ENCODE results near the gene ARHGAP10. TPM values are rescaled to one million over a fixed set of nuclear protein-coding genes. Genes with fewer than 3 reads are reported as not detected.

Gene ARHGAP10
- total RNA-seq, 2 experiments from 2014 or later: 7.1 to 8.0 TPM

GRCh38 chr4:148062301-148062950 is 330.5 kb downstream of the ARHGAP10 start:
- ChIA-PET POLR2A (no interaction called here), CTCF (no interaction called here)
- intact Hi-C loops (cut with micrococcal nuclease): no loop called here
- H3K4me1 Mint-ChIP-seq (ENCODE audit: low read depth): peaks cover 31% of the 10 kb centered on the region
- no peak overlapping the region for H3K27ac Mint-ChIP-seq
- no peaks in the 10 kb centered on the region for H3K9me3 Mint-ChIP-seq
- H3K27me3 Mint-ChIP-seq: no peaks in the 10 kb centered on the region
- no peak for DNase-seq
- peaks cover 6% of the 10 kb centered on the region for H3K36me3 Mint-ChIP-seq
- H3K4me3 Mint-ChIP-seq: no peak overlapping the region

- peaks cover 19% of the 10 kb centered on the region for H3K4me1 Mint-ChIP-seq (ENCODE audit: low read depth)
- DNase-seq: no peak
- H3K4me3 Mint-ChIP-seq: no peak overlapping the region
- H3K9me3 Mint-ChIP-seq: no peaks in the 10 kb centered on the region
- H3K36me3 Mint-ChIP-seq: peaks cover 6% of the 10 kb centered on the region
- CTCF ChIA-PET: no interaction called here
- no peaks in the 10 kb centered on the region for H3K27me3 Mint-ChIP-seq
- POLR2A ChIA-PET: no interaction called here
- intact Hi-C loops (cut with micrococcal nuclease): no loop called here
- H3K27ac Mint-ChIP-seq: no peak overlapping the region
Measured at GRCh38 chr4:148064451-148064850, 332.6 kb downstream of the ARHGAP10 start.

DNA sequence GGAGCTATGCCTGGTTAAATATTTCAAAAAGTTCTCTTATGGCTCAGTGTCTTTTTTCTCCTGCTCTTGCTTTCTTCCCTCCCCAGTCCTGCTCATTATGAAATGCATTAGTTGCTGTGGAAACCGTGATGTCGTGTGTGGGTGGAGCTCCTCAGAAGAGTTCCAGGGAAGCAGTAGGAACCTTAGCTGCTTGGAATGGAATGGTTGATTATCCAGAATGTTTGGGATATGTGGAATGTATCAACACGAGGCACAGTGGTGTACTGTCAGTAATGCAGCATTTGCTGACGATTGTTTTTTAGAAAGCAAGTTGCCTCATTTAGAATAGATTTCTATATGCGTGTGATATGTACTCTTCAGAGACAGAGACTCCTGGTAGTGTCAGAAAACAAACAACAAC is 333.2 kb downstream of the ARHGAP10 start:
- Mint-ChIP-seq H3K4me1 (ENCODE audit: low read depth) (peaks cover 15% of the 10 kb centered on the region), H3K27me3 (no peaks in the 10 kb centered on the region), H3K9me3 (no peaks in the 10 kb centered on the region), H3K4me3 (no peak overlapping the region), H3K27ac (no peak overlapping the region), H3K36me3 (peaks cover 2% of the 10 kb centered on the region)
- intact Hi-C loops (cut with micrococcal nuclease): no loop called here
- CTCF ChIA-PET: no interaction called here
- no peak for DNase-seq
- POLR2A ChIA-PET: no interaction called here

DNA sequence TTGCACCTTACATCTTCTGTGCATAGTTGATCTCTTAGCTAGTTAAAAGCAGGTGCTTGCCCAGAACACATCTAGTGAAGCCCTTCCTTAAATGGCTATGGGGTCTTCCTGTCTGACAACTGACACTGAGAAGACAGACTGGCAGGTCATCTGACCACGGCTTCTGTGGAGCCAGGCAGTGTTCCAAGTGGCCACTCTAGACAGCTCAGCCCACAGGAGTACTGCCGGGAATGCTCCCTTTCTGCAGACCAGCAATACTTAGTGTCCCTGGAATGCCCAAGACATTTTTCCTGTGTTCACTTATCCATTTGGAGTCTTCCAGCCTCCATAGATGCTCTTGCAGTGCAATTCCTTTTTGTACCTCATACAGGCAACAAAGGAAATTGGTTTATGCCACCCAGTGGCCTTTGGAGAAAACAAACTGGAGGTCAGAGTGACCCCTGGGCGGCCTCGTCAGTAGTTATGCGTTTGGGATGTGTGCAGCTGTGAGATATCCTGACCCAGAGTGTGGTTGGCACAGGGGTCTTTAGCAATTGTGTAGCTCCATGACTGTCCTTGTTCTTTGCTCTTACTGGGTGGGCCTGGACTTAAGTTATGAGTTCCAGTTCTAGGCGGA is 335.5 kb downstream of the ARHGAP10 start:
- POLR2A ChIA-PET: no interaction called here

DNA sequence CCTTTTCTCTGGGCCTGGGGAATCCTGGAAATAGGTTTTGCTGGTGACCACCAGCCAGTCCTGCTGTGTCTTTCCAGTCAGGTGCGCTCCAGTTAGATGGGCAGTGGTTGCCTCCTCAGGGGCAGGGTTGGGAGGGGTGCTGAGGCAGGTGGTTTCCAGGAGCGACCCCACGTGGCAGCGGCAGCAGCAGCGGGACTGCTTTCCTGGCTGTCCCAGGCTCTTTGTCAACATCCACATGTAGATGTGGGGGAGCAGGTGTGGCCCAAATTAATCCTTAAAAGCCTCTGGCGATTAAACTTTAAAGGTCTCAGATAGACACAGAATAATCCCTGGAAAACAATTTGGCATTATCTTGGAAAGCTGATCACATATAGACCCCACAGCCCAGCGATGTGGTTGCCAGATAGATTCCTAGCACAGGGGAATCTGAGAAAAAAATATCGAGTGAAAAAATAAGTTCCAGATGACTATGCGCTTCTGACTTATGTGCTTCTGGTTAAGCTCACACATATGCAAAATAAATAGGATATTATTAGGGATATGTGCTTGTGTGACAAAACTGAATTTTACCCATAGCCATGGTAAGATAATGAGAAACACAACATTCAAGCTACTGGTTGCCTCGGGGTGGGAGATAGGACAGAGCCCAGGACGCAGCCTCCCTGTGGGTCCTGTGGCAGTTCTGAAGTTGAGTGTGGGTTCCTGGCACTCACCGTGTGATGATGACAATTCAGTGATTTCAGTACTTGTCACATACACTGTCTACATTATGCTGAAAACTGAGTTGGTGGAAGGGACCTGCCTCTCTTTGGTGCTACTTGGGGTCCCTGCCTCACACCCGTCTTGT is 336.4 kb downstream of the ARHGAP10 start:
- no peaks in the 10 kb centered on the region for H3K27me3 Mint-ChIP-seq
- POLR2A ChIA-PET: no interaction called here

More for the DNA sequence above, 335.5 kb downstream of the ARHGAP10 start:
- Mint-ChIP-seq H3K27ac (no peak overlapping the region), H3K27me3 (no peaks in the 10 kb centered on the region), H3K4me3 (no peak overlapping the region), H3K36me3 (peaks cover 9% of the 10 kb centered on the region), H3K4me1 (ENCODE audit: low read depth) (no peaks in the 10 kb centered on the region), H3K9me3 (peaks cover under 1% of the 10 kb centered on the region)
- no peak for DNase-seq
- intact Hi-C loops (cut with micrococcal nuclease): no loop called here
- CTCF ChIA-PET: interaction anchor here (1.6 kb wide), 1 partner anchor 11 kb away, joined by 5 read pairs; no protein-coding TSS in a partner anchor

GRCh38 chr4:148069086-148069894 is 337.4 kb downstream of the ARHGAP10 start:
- no peak overlapping the region for H3K27ac Mint-ChIP-seq
- H3K36me3 Mint-ChIP-seq: peaks cover 27% of the 10 kb centered on the region
- H3K9me3 Mint-ChIP-seq: peaks cover 19% of the 10 kb centered on the region
- intact Hi-C loops (cut with micrococcal nuclease): no loop called here
- ChIA-PET POLR2A (no interaction called here), CTCF (no interaction called here)
- H3K27me3 Mint-ChIP-seq: no peaks in the 10 kb centered on the region
- H3K4me3 Mint-ChIP-seq: no peak overlapping the region
- DNase-seq: no peak
- no peaks in the 10 kb centered on the region for H3K4me1 Mint-ChIP-seq (ENCODE audit: low read depth)

More for the DNA sequence above, 336.4 kb downstream of the ARHGAP10 start:
- peaks cover 18% of the 10 kb centered on the region for H3K36me3 Mint-ChIP-seq
- DNase-seq: no peak
- intact Hi-C loops (cut with micrococcal nuclease): no loop called here
- H3K4me1 Mint-ChIP-seq (ENCODE audit: low read depth): no peaks in the 10 kb centered on the region
- peaks cover 9% of the 10 kb centered on the region for H3K9me3 Mint-ChIP-seq
- H3K27ac Mint-ChIP-seq: no peak overlapping the region
- CTCF ChIA-PET: no interaction called here
- no peak overlapping the region for H3K4me3 Mint-ChIP-seq

GRCh38 chr4:148069895-148070178 is 337.9 kb downstream of the ARHGAP10 start:
- DNase-seq: no peak
- intact Hi-C loops (cut with micrococcal nuclease): no loop called here
- CTCF ChIA-PET: interaction anchor here (0.6 kb wide), 1 partner anchor 87 kb away, joined by 3 read pairs; no protein-coding TSS in a partner anchor
- Mint-ChIP-seq H3K27ac (no peak overlapping the region), H3K4me3 (no peak overlapping the region), H3K4me1 (ENCODE audit: low read depth) (no peaks in the 10 kb centered on the region), H3K27me3 (no peaks in the 10 kb centered on the region), H3K9me3 (peaks cover 24% of the 10 kb centered on the region), H3K36me3 (peaks cover 32% of the 10 kb centered on the region)
- POLR2A ChIA-PET: no interaction called here

GRCh38 chr4:148071009-148071408 is 339.1 kb downstream of the ARHGAP10 start:
- intact Hi-C loops (cut with micrococcal nuclease): no loop called here
- H3K4me1 Mint-ChIP-seq (ENCODE audit: low read depth): no peaks in the 10 kb centered on the region
- no peak for DNase-seq
- no peak overlapping the region for H3K4me3 Mint-ChIP-seq
- peaks cover 41% of the 10 kb centered on the region for H3K36me3 Mint-ChIP-seq
- ChIA-PET POLR2A (no interaction called here), CTCF (no interaction called here)
- H3K9me3 Mint-ChIP-seq: peaks cover 36% of the 10 kb centered on the region
- no peaks in the 10 kb centered on the region for H3K27me3 Mint-ChIP-seq
- no peak overlapping the region for H3K27ac Mint-ChIP-seq

- Mint-ChIP-seq H3K36me3 (peaks cover 56% of the 10 kb centered on the region), H3K4me3 (no peak overlapping the region), H3K9me3 (peaks cover 53% of the 10 kb centered on the region), H3K4me1 (ENCODE audit: low read depth) (no peaks in the 10 kb centered on the region), H3K27ac (no peak overlapping the region), H3K27me3 (no peaks in the 10 kb centered on the region)
- CTCF ChIA-PET: no interaction called here
- intact Hi-C loops (cut with micrococcal nuclease): no loop called here
- POLR2A ChIA-PET: no interaction called here
- DNase-seq: no peak
Measured at GRCh38 chr4:148072789-148073188, 340.9 kb downstream of the ARHGAP10 start.

GRCh38 chr4:148073349-148073748 is 341.5 kb downstream of the ARHGAP10 start:
- CTCF ChIA-PET: no interaction called here
- Mint-ChIP-seq H3K9me3 (peaks cover 53% of the 10 kb centered on the region), H3K4me1 (ENCODE audit: low read depth) (no peaks in the 10 kb centered on the region), H3K27me3 (no peaks in the 10 kb centered on the region), H3K36me3 (peaks cover 61% of the 10 kb centered on the region), H3K4me3 (no peak overlapping the region), H3K27ac (no peak overlapping the region)
- POLR2A ChIA-PET: no interaction called here
- intact Hi-C loops (cut with micrococcal nuclease): no loop called here
- no peak for DNase-seq

GRCh38 chr4:148074462-148074861 is 342.6 kb downstream of the ARHGAP10 start:
- peaks cover 66% of the 10 kb centered on the region for H3K36me3 Mint-ChIP-seq
- H3K27me3 Mint-ChIP-seq: no peaks in the 10 kb centered on the region
- peaks cover 53% of the 10 kb centered on the region for H3K9me3 Mint-ChIP-seq
- no peak overlapping the region for H3K4me3 Mint-ChIP-seq
- intact Hi-C loops (cut with micrococcal nuclease): no loop called here
- ChIA-PET POLR2A (no interaction called here), CTCF (no interaction called here)
- no peak overlapping the region for H3K27ac Mint-ChIP-seq
- DNase-seq: no peak
- H3K4me1 Mint-ChIP-seq (ENCODE audit: low read depth): no peaks in the 10 kb centered on the region

GRCh38 chr4:148075438-148075837 is 343.6 kb downstream of the ARHGAP10 start:
- intact Hi-C loops (cut with micrococcal nuclease): no loop called here
- Mint-ChIP-seq H3K27ac (no peak overlapping the region), H3K4me3 (no peak overlapping the region), H3K36me3 (peaks cover 74% of the 10 kb centered on the region), H3K4me1 (ENCODE audit: low read depth) (no peaks in the 10 kb centered on the region), H3K9me3 (peaks cover 53% of the 10 kb centered on the region), H3K27me3 (no peaks in the 10 kb centered on the region)
- DNase-seq: no peak
- ChIA-PET POLR2A (no interaction called here), CTCF (no interaction called here)
